H9 (cell line): Measurements from ENCODE around the gene AHSP. TPM values are rescaled to one million over a fixed set of nuclear protein-coding genes. Genes with fewer than 3 reads are reported as not detected.

Experiments
- DNase-seq: peaks from one replicate; pipeline ENCODE4 v3.0.0-alpha.2; 2017
- H2AFZ ChIP-seq: one replicate; pipeline ENCODE4 v1.6.1; 2013; ENCODE audit warnings: mild to moderate bottlenecking, low read length, control low read depth, moderate library complexity
- H2AK5ac ChIP-seq: 2 replicates; pipeline ENCODE4 v1.6.1; 2013; ENCODE audit warnings: low read length, control low read depth, mixed read lengths; ENCODE audit not compliant: insufficient read length
- H2BK120ac ChIP-seq: one replicate; pipeline ENCODE4 v1.6.1; 2013; ENCODE audit warnings: low read depth, mild to moderate bottlenecking, low read length, control low read depth, inconsistent platforms; ENCODE audit not compliant: poor library complexity, severe bottlenecking
- H2BK12ac ChIP-seq: 2 replicates; pipeline ENCODE4 v1.6.1; 2013; ENCODE audit warnings: low read length, control low read depth, mixed read lengths, low read depth; ENCODE audit not compliant: insufficient read length
- H2BK15ac ChIP-seq: 2 replicates; pipeline ENCODE4 v1.6.1; 2013; ENCODE audit warnings: low read depth, low read length, control low read depth
- H2BK20ac ChIP-seq: one replicate; pipeline ENCODE4 v1.6.1; 2013; ENCODE audit warnings: low read depth, mild to moderate bottlenecking, low read length, control low read depth, inconsistent platforms; ENCODE audit not compliant: poor library complexity, severe bottlenecking
- H2BK5ac ChIP-seq: 2 replicates; pipeline ENCODE4 v1.6.1; 2013; ENCODE audit warnings: low read length, control low read depth, mixed read lengths; ENCODE audit not compliant: insufficient read length
- H3K14ac ChIP-seq: 2 replicates; pipeline ENCODE4 v1.6.1; 2013; ENCODE audit warnings: low read length, control low read depth; ENCODE audit not compliant: insufficient read depth
- H3K18ac ChIP-seq: 2 replicates; pipeline ENCODE4 v1.6.1; 2013; ENCODE audit warnings: low read depth, mild to moderate bottlenecking, mixed read lengths, low read length, control low read depth; ENCODE audit not compliant: insufficient read length
- H3K23ac ChIP-seq: 2 replicates; pipeline ENCODE4 v1.6.1; 2013; ENCODE audit warnings: low read length, control low read depth, mixed read lengths, low read depth; ENCODE audit not compliant: insufficient read length
- H3K23me2 ChIP-seq: 2 replicates; pipeline ENCODE4 v1.6.1; 2013; ENCODE audit warnings: low read depth, mild to moderate bottlenecking, mixed read lengths, low read length, control low read depth; ENCODE audit not compliant: insufficient read length, poor library complexity, severe bottlenecking
- H3K27ac ChIP-seq: 2 replicates; pipeline ENCODE4 v1.5.1; 2013; ENCODE audit warnings: low read length, control low read depth, mixed read lengths, low read depth; ENCODE audit not compliant: insufficient read length
- H3K27me3 ChIP-seq: 2 replicates; pipeline ENCODE4 v1.6.1; 2013; ENCODE audit warnings: low read length, control low read depth, inconsistent platforms; ENCODE audit not compliant: insufficient read depth
- H3K4ac ChIP-seq: 2 replicates; pipeline ENCODE4 v1.6.1; 2013; ENCODE audit warnings: low read depth, mild to moderate bottlenecking, control low read depth, inconsistent platforms, low read length, moderate library complexity
- H3K4me1 ChIP-seq: 2 replicates; pipeline ENCODE4 v1.6.1; 2013; ENCODE audit warnings: low read length, control low read depth, inconsistent platforms; ENCODE audit not compliant: insufficient read depth
- H3K4me2 ChIP-seq: 2 replicates; pipeline ENCODE4 v1.6.1; 2013; ENCODE audit warnings: low read length, control low read depth, mixed read lengths; ENCODE audit not compliant: insufficient read length, insufficient read depth
- H3K56ac ChIP-seq: 2 replicates; pipeline ENCODE4 v1.6.1; 2013; ENCODE audit warnings: low read depth, mild to moderate bottlenecking, mixed read lengths, low read length, control low read depth; ENCODE audit not compliant: insufficient read length
- H3K79me1 ChIP-seq: 2 replicates; pipeline ENCODE4 v1.6.1; 2013; ENCODE audit warnings: low read depth, mild to moderate bottlenecking, moderate library complexity, low read length, control low read depth, inconsistent platforms; ENCODE audit not compliant: insufficient read depth, poor library complexity, severe bottlenecking
- H3K79me2 ChIP-seq: 2 replicates; pipeline ENCODE4 v1.6.1; 2013; ENCODE audit warnings: low read length, control low read depth, inconsistent platforms; ENCODE audit not compliant: insufficient read depth
- H3K9ac ChIP-seq: 2 replicates; pipeline ENCODE4 v1.6.1; 2013; ENCODE audit warnings: low read length, control low read depth, mixed read lengths; ENCODE audit not compliant: insufficient read length; ENCODE audit errors: extremely low read depth
- H3K9me3 ChIP-seq: one replicate; pipeline ENCODE4 v1.6.1; 2013; ENCODE audit warnings: low read depth, low read length, inconsistent platforms; ENCODE audit not compliant: control insufficient read depth
- H3T11ph ChIP-seq: one replicate; pipeline ENCODE4 v1.6.1; 2013; ENCODE audit warnings: mild to moderate bottlenecking, low read length, control low read depth, inconsistent platforms
- H4K20me1 ChIP-seq: one replicate; pipeline ENCODE4 v1.6.1; 2013; ENCODE audit not compliant: control insufficient read depth, insufficient read length, insufficient read depth
- H4K5ac ChIP-seq: 2 replicates; pipeline ENCODE4 v1.6.1; 2013; ENCODE audit warnings: low read depth, mild to moderate bottlenecking, mixed read lengths, low read length, control low read depth; ENCODE audit not compliant: insufficient read length
- H4K8ac ChIP-seq: replicated peaks from 2 replicates; pipeline ENCODE4 v1.6.1; 2013; ENCODE audit warnings: low read length, control low read depth, mixed read lengths, low read depth; ENCODE audit not compliant: insufficient read length
- H4K91ac ChIP-seq: 2 replicates; pipeline ENCODE4 v1.6.1; 2013; ENCODE audit warnings: low read depth, mild to moderate bottlenecking, moderate library complexity, mixed read lengths, low read length, control low read depth; ENCODE audit not compliant: insufficient read length
- H3K27ac Mint-ChIP-seq, 3 experiments: 2 replicates in 2 of 3; 3 replicates in 1 of 3; pipeline ENCODE4 v1.8.0; 2020 to 2021; ENCODE audit warnings: mixed read lengths in 3 of 3, mild to moderate bottlenecking in 1 of 3, moderate library complexity in 1 of 3
- H3K27me3 Mint-ChIP-seq: 2 replicates; pipeline ENCODE4 v1.8.0; 2021; ENCODE audit warnings: low read depth, mild to moderate bottlenecking, moderate library complexity, mixed read lengths
- H3K36me3 Mint-ChIP-seq, 3 experiments: 2 replicates in 2 of 3; 3 replicates in 1 of 3; pipeline ENCODE4 v1.8.0; 2020 to 2021; ENCODE audit warnings: low read depth in 3 of 3, mixed read lengths in 3 of 3; ENCODE audit not compliant: insufficient read depth in 1 of 3
- H3K4me1 Mint-ChIP-seq, 2 experiments: 2 replicates each; pipeline ENCODE4 v1.8.0; 2020; ENCODE audit warnings: mixed read lengths in 2 of 2
- H3K4me3 Mint-ChIP-seq, 2 experiments: 2 replicates in 1 of 2; 3 replicates in 1 of 2; pipeline ENCODE4 v1.8.0; 2020 to 2021; ENCODE audit warnings: mild to moderate bottlenecking in 2 of 2, mixed read lengths in 2 of 2, moderate library complexity in 1 of 2
- H3K9me3 Mint-ChIP-seq, 2 experiments: 2 replicates in 1 of 2; 3 replicates in 1 of 2; pipeline ENCODE4 v1.8.0; 2020; ENCODE audit warnings: mild to moderate bottlenecking in 2 of 2, mixed read lengths in 2 of 2, moderate library complexity in 1 of 2
- WGBS: extraction: QIAGEN DNeasy Blood & Tissue Kit; methylation state at CpG from one replicate; pipeline ENCODE4 v1.1.7; 2013; ENCODE audit warnings: missing lambda C conversion rate, low lambda C conversion rate, mixed read lengths; ENCODE audit not compliant: insufficient read length; ENCODE audit errors: extremely low coverage; 5-methylcytosine and 5-hydroxymethylcytosine counted together
- total RNA-seq: library from RNA; stranded (reverse); gene quantifications from 2 replicates; pipeline ENCODE4 v1.2.1, GENCODE V29; 2021
- TF ChIP-seq, protein P1 (sequence below): fragments of 200-600 bp; sonication (generic); conservative IDR thresholded peaks from 3 replicates; pipeline ENCODE4 v1.8.0; 2021; ENCODE audit warnings: antibody characterized with exemption, mild to moderate bottlenecking

AHSP gene
- total RNA-seq, 1 experiment from 2014 or later: not detected

- no peak overlapping the region for H3K56ac ChIP-seq
- no peak overlapping the region for H2AFZ ChIP-seq
- no peak overlapping the region for H3K18ac ChIP-seq
- DNase-seq: no peak
- no peak overlapping the region for H3K4me2 ChIP-seq
- H3K9me3 ChIP-seq: peaks cover 9% of the 10 kb centered on the region
- H2BK15ac ChIP-seq: no peak overlapping the region
- H3K4me1 ChIP-seq: no peaks in the 10 kb centered on the region
- H3K4me1 Mint-ChIP-seq: no peaks in the 10 kb centered on the region
- peaks cover 44% of the 10 kb centered on the region for H3K27me3 Mint-ChIP-seq
- no peak overlapping the region for H4K91ac ChIP-seq
- H3K14ac ChIP-seq: no peak overlapping the region
- H3K9me3 Mint-ChIP-seq: peaks cover 48 to 61% of the 10 kb centered on the region in 2 experiments
- no peak overlapping the region for H2AK5ac ChIP-seq
- H3K23me2 ChIP-seq: no peaks in the 10 kb centered on the region
- H3K27ac Mint-ChIP-seq: no peak overlapping the region
- TF ChIP-seq, protein P1, sequence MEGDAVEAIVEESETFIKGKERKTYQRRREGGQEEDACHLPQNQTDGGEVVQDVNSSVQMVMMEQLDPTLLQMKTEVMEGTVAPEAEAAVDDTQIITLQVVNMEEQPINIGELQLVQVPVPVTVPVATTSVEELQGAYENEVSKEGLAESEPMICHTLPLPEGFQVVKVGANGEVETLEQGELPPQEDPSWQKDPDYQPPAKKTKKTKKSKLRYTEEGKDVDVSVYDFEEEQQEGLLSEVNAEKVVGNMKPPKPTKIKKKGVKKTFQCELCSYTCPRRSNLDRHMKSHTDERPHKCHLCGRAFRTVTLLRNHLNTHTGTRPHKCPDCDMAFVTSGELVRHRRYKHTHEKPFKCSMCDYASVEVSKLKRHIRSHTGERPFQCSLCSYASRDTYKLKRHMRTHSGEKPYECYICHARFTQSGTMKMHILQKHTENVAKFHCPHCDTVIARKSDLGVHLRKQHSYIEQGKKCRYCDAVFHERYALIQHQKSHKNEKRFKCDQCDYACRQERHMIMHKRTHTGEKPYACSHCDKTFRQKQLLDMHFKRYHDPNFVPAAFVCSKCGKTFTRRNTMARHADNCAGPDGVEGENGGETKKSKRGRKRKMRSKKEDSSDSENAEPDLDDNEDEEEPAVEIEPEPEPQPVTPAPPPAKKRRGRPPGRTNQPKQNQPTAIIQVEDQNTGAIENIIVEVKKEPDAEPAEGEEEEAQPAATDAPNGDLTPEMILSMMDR: no peak
- no peak overlapping the region for H3K27ac ChIP-seq
- H3K23ac ChIP-seq: no peak overlapping the region
- no peak overlapping the region for H3T11ph ChIP-seq
- H3K79me1 ChIP-seq: no peaks in the 10 kb centered on the region
- no peak overlapping the region for H2BK5ac ChIP-seq
- no peak overlapping the region for H3K4ac ChIP-seq
- no peaks in the 10 kb centered on the region; the same call in 1 of the 2 replicates for H3K27me3 ChIP-seq
- H4K8ac ChIP-seq: no peak overlapping the region
- H2BK120ac ChIP-seq: no peak overlapping the region
- no peak overlapping the region for H3K4me3 Mint-ChIP-seq
- H4K20me1 ChIP-seq: no peaks in the 10 kb centered on the region
- peaks cover 0 to 6% (median 0%) of the 10 kb centered on the region in 3 experiments; a peak in 3 of 7 replicates for H3K36me3 Mint-ChIP-seq
- H4K5ac ChIP-seq: no peak overlapping the region
- H3K9ac ChIP-seq: no peak overlapping the region
- H2BK12ac ChIP-seq: no peak overlapping the region
- no CpG with 5 or more reads among the region's 8 CpGs for WGBS
- no peaks in the 10 kb centered on the region for H3K79me2 ChIP-seq
- no peak overlapping the region for H2BK20ac ChIP-seq
Measured at GRCh38 chr16:31561426-31562233, 33.9 kb downstream of the AHSP start.
